HG03342 (cell line): ENCODE results near the gene WDR59.
"Not testable (repeated sequence)": the region's sequence is repeated elsewhere in the genome, so short reads cannot be mapped to it uniquely, and the experiment has no call there.

Experiments
- ATAC-seq: cut with Tn5 transposase; IDR thresholded peaks from one replicate; pipeline ENCODE4 v1.9.1; 2021; ENCODE audit warnings: mild to moderate bottlenecking, moderate library complexity; ENCODE audit not compliant: unreplicated experiment

The WDR59 gene

DNA sequence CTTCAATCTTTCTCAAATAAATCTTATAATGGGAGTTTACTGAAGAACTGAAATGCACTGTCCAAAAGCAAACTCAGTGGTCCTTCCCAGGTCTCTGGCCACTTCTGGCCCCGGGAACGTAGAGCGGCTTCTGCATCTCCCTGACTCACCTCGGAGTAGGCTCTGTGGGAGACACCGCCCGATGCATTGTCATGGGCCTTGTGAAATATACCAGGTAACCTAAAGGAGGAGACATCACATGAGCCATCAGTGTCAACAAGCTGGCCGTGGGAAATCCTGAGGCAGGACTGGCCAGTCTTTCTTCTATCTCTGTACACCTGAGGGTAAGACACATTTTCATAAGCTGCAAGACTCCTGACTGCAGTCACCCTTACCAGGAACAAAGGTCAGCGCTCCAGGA lies 76.2 kb downstream of the WDR59 start:
- ATAC-seq: not testable (repeated sequence)

DNA sequence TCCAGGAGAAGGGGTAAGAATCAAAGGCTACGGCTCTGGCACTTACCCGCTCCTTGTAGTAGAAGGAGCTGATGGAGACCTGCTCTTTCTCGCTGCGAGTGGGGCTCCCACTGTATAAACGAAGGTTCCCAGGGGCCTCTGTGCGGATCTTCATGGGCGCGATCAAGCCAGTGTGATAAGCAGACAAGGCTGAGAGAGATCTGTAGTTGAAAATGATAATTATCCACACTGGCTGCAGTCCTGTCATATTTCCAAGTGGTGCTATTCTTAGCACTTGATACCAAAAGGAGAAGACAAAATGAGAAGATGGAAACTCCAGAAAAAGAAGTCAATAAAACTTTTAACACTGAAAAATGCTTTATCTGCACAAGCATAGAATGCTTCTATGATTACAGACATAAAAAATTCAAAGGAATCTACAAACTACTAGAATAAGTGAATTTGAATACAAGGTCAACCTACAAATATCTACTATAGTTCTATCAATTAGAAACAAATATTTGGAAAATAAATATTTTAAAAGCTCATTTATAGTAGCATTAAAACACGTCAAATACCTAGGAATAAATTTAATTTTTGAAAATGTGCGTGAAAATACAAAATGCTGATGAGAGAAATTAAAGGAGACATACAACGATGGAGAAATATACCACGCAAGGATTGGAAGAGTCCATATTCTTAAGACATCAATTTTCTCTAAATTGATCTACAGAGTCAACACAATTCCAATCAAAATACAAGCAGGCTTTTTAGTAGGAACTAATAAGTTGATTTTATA lies 80.8 kb downstream of the WDR59 start:
- no peak for ATAC-seq

DNA sequence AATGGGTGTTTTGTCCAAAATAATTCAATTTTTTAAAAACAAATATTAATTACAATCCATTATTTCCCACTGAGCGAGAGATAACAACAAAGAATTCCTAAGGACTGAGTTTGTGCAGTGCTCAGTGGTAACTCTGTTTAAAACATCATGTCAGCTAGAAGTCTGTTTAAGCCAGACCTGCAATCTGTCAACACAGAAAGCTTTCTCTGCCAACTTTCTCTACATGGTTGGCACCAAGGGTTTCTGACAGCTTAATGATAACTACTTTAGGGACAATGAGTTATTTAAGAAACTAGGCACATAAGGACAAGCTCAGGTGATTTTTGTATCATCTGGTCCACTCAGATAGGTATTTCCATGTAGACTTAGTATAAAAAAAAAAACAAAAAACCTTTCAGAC lies 81.8 kb downstream of the WDR59 start:
- no peak for ATAC-seq

DNA sequence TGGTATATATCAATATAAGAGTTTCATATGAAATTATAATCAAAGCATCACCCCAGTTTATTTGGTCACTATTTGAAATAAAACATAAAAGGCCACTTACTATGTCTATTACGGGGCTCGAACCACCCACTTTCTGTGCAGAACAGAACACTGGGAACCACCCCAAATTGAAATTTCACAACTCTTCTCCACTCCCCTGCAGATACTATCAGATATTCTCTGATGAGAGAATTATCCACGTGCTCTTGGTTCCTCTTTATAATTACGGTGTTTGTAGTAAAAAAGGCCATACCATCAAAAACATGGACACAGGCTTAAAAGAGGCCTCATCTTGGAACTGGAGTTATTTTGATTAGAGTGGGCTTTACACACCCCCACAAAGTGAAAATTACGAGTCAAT lies 82.8 kb downstream of the WDR59 start:
- no peak for ATAC-seq

DNA sequence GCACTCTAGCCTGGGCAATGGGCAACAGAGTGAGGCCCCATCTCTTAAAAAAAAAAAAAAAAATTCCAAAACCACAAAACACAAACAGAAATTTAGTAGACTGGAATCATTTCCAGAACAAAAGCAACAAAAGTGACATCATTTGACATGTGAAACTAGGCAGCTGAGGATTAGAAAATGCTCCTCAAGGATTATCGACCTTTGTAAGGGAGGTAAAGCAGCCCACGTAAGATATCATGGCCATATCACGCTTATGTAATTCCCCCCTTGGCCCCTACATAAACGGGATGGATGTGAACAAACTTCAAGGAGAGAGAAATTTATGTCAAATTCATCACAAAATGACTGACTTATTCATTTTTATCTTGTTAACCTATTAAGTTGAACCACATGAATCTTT lies 83.3 kb downstream of the WDR59 start:
- no peak for ATAC-seq

DNA sequence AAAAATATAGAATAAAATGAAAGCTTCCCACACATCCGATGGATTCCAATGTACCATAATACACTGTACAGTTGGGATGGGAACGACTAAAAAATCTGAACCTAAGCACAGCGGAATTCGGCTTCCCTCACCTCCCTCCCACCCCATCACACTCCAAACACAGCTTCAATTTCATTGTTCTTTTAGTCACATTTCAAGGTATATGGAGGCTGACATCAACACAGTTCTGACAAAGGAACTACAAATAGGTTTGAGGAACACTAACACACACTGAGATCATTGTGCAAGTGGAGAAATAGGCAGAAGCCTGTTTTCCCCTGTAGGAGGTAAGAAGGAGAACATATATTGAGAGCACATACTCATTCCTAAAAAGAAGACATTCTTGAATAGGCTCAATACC lies 85.1 kb downstream of the WDR59 start:
- no peak for ATAC-seq

DNA sequence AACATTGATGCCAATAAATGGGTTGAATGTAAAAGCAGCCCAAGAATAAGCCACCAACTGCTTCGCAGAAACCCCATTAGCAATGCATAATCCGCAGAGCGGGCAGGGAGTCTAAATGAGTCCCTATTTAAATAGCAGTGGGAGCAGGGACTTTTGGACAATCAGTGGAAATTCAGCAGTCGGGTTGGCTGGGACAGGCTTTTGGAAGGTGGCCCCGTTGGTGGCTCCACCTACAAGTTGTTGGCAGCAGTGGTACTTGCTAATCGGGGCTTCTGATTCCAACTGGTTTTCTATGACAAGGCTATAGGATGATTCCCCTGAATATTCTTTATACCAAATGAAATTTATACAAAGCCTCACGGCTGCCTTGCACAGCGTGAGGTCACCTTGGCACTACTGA lies 86.3 kb downstream of the WDR59 start:
- ATAC-seq: no peak

DNA sequence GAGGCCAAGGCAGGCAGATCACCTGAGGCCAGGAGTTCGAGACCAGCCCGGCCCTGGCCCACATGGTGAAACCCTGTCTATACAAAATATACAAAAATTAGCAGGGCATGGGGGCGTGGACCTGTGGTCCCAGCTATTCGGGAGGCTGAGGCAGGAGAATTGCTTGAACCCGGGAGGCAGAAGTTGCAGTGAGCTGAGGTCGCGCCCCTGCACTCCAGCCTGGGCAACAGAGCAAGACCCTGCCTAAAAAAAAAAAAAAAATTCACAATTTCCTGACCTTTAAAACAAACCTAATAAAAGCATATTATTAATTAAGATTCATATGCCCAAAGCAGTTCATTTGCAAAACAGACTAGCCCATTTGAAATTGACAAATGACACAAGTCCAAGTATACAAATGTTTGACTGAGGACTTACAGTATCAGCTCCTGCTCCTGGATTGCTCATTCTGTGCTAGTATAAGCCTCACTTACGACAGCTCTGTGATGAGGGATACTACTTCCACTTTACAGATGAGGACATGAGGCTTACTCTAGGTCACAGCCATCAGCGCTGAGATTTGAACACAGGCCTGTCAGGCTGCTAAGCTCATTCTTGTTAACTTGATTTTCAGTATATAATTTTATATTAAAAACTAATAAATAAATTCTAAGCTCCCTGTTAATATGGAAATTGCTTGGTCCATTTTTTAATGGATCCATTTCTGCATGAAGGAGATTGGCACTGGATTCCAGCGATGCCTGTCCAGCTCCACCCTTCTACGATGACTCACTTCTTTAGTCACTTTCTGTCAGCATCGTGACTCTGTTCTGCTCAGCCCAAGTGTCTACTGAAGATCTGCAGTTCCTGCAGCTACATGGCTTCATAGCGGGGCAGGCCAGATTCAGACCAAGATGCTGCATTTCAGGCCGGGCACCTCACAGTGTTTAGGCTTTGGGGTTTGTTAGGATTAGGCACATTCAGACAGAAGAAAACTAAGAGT lies 88.2 kb downstream of the WDR59 start:
- no peak for ATAC-seq

DNA sequence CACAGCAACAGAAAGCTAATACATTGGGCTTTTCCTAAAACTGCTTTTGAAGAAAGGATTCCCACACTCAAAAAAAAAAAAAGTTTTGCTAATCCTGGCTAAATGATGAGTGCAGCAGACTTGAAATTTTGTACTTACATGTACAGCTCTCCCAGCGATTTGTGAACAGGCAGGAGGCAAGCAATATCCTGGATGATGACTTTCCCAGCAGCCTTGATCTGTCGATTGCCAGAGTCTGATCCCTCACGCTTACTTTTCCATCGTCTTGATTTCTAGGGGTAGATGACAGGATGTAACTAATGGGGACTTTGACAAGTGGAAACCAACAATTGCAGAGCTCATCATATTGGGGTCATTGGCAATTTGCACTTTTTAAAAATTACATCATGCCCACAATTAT lies 91.4 kb downstream of the WDR59 start:
- no peak for ATAC-seq

DNA sequence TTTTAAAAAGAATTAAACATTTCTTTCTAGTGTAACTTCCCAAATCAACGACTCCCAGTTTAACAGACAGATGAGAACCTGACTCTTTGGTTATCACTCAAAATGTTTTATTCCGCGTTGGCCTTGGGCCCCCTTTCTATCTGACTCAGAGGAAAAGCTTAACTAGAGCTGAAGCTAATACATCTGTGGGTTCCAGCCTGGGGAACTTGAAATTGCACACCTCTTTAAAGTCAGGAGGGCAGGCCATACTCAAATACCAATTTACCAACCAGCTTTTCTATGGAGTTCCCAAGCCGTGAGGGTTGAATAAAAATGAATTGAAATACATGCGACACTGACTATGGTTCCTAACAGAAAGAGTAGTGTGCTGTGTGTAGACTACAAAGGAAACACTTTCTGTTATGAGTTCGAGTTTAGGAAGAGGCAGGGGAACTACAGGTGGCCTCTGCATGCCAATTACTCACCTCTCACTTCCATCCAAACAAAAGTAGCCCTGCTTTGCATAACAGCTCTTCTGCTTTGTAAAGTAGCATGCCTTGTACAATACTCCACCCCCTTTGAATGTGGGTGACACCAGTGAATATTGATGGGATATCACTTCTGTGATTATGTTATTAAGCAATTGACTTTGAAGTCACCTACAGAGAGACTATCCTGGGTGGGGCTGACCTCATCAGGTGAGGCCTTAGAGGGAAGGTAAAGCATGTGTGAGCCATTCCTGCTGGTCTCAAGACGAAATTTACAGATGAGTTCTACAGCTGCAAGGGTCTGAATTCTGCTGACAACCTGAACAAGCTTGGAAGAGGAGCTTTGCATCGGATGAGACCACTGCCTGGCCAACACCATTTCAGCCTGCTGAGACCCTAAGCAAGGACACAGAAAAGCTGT lies 92.1 kb downstream of the WDR59 start:
- no peak for ATAC-seq

DNA sequence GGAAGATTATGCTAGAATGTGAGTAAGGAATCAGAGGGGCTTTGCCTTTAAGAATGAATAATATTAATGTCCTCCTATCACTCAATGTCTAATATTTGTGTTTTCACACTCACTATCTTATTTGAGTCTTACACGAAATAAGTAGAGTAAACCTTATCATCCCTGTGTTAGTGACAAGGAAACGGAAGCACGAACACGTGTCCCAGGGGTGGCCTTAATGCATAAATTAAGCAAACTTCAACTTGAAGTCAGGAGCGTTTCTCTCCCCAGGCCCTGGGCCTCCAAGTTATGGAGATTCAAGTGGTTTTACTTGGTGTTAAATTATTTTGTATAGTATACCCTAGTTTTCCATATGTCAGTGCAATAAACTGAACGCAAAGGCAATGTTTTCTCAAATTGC lies 96.0 kb downstream of the WDR59 start:
- ATAC-seq: no peak

DNA sequence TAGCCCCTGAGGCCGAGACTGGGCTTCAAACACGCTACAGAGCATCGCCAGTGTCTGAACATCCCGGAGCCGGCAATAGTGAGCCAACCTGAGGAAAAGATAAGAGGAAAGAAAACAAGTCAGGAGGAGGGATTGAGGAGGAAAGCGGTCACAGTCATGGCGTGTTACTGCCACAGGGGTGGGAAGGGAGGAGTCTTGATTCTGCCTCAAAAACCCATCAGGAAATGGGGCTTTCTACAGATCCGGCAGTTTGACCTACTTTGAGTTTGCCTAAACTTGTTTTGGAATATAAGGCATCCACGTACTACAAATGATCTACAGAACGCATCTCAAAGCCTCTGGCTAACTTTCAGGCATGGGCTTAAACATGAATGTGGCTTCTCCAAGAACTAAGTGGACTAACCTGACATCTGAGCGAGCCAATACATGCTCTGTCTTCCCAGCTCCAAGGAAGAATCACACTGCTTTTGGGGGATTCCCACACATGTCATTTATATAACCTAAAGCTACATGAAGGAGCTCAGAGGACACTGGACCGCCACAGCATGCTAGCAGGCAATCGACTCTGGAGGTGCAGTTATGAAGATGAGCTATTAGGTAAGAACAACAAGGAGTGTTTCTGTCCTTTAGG lies 96.6 kb downstream of the WDR59 start:
- ATAC-seq: no peak

DNA sequence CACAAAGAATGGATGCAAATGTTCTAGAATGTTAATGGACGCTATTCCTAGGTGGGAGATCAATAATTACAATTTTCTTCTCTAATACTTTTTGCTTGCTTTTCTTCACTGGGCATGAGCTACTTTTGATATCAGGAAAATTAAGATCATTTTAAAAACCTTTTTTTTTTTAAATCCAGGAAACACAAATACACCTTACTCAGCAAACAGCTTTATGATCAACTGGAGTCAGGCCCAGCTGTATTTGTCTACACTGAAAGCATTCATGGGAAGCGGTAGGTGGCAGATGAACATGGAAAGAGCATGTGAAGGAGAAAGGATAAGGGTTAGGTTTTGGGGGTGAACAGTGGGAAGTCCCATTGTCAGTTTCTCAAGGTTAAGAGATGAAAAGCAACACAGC lies 97.8 kb downstream of the WDR59 start:
- ATAC-seq: no peak

DNA sequence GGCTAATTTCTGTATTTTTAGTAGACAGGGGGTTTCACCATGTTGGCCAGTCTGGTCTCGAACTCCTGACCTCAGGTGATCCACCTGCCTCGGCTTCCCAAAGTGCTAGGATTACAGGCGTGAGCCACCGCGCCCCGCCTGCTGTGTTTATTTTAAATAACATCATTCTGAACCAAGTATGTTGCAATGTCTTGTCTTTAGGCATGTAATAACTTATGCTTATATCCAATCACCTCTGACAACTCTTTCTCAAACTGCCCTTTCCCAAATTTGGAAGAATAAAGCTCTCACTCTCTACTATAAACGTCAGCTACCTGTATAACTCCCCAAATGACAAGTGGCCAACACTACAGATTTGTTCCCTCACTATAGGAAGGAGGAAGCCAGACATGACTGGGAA lies 107.2 kb downstream of the WDR59 start:
- ATAC-seq: no peak

DNA sequence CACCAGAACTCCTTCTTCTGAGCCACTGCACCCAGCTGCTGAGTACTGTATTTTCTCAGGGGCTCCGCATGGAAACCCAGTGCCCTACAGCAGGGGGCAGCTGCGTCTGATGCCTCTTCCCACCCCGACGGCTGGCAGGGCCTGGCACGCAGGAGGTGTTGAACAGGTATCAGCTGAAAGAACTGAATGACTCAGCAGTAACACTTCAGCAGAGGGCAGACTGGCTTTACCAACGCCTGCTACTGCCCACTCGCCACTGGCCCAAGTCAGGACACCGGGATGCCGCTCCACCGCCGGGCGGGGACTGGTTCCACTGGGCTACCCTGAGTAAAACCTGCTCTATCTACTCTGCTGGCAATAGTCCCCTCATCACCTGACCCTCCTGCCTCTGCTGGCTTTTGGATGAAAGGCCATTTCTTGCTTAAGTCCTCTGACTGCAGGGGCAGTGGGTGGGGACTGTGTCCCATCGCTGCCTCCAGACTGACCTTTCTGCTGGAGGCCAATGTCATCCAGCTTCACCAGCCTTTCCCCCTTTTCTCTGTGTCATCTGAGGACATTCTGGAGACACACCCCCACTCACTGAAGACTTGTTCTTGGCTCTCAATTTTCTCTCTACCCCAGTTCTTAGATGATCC lies 109.9 kb downstream of the WDR59 start:
- no peak for ATAC-seq

DNA sequence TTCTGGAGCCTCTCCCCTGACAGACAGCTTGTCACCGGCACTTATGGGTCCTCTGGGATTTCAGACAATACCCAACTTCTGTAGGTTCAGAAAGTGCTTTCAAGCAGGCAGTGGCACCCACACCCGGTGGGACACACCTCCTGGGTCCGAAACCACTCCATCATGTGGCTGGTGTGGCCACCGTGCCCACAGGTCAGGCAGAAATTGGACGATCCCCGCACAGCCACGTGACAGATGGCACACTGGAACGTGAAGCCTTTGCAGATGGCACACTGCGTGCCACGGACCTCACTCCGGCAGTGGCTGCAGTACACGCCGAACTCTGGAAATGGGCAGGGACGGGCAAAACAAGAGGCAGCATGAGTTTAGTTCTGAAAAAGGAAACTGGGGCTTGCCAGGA lies 110.8 kb downstream of the WDR59 start:
- ATAC-seq: no peak

DNA sequence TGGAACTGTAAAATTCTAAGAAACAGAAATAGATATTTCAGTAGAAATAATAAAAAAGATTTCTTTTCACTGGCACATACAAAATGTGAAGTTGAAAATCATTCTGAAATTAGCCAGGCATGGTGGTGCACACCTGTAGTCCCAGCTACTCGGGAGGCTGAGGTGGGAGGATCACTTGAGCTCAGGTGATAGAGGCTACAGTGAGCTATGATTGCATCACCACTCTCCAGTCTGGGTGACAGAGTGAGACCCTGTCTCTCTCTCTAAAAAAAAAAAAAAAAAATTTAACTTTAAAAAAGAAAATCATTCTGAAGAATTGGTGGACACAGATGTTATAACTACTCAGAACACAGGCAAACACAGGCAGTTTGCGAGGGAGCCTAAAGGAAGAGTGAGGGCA lies 112.6 kb downstream of the WDR59 start:
- no peak for ATAC-seq

DNA sequence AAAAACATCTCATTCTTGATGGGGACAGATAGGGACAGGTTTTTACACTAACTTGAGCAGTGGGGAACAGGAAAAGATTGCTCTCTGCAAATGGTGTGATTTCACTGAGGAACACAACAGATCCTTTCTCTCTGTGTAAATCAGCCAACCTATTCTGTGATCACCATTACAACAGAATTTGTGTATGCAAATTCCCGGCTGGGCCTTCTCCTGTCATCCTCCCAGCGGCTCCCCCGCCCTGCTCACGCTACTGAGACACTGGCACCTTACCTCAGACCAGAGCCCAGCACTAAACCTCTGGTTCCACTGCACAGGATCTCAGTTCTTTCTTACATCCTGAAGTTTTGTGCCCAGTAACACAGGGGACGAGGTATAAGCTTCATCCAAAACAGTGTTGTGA lies 113.3 kb downstream of the WDR59 start:
- ATAC-seq: no peak

DNA sequence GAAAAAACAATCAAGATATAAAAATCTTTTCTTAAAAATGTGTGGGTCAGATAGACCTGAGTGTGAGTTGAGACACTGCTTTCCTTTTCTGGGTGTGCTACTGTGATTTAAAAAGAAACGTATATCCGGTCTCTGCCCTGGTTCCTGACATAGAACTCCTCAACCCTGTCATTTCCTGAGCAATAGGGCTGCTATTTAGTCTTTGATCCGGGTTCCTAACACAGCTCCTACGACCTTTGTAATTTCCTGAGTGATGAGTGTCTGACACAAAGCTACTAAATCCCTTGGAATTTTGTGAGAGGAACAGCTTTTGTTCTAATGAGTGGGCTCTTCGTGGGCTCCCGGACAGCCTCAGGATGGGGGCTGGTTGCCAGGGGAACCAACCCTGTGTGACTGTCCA lies 116.4 kb downstream of the WDR59 start:
- no peak for ATAC-seq

DNA sequence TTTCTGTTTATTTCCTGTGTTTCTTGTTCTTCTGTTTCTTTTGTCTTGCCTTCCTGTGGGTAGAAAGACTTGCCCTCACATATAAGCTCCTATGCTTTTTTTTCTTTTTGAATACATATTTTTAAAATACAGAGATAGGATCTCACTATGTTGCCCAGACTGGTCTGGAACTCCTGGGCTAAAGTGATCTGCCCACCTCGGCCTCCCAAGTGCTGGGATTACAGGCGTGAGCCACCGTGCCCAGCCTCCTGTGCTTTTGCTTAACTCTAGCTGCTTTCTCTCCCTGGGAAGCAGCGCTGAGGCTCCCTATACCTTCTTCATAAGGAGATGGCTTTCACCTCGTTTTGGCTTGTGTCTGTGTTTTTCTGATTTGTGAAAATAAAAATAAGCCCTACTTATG lies 116.9 kb downstream of the WDR59 start:
- no peak for ATAC-seq
